HT1080 (cell line): ENCODE results near the gene RSBN1. TPM values are rescaled to one million over a fixed set of nuclear protein-coding genes. Genes with fewer than 3 reads are reported as not detected.
"Not testable (repeated sequence)": the region's sequence is repeated elsewhere in the genome, so short reads cannot be mapped to it uniquely, and the experiment has no call there.

Source experiments
- DNase-seq: peaks from one replicate; pipeline ENCODE4 v3.0.0-alpha.2; 2015; ENCODE audit warnings: low read depth
- polyA plus RNA-seq, 2 experiments: library from polyadenylated mRNA; depleted of rRNA; stranded (reverse); fragments of >200 nt; gene quantifications; 2 replicates each; pipeline ENCODE4 v1.2.3, GENCODE V29; 2015
- total RNA-seq: library from RNA; depleted of rRNA; stranded (reverse); fragments of >200 nt; shearing (Covaris generic); gene quantifications from 2 replicates; pipeline ENCODE4 v1.2.3, GENCODE V29; 2014; rRNA removed

The RSBN1 gene
- 5.7 and 9.9 TPM in 2 replicates for total RNA-seq
- 4.8 and 6.1 TPM in 2 replicates for polyA plus RNA-seq (2015; cell fraction: cytosol; rRNA removed)
- polyA plus RNA-seq (2015; cell fraction: nucleus; rRNA removed), result 11.1 and 11.7 TPM in 2 replicates

DNA sequence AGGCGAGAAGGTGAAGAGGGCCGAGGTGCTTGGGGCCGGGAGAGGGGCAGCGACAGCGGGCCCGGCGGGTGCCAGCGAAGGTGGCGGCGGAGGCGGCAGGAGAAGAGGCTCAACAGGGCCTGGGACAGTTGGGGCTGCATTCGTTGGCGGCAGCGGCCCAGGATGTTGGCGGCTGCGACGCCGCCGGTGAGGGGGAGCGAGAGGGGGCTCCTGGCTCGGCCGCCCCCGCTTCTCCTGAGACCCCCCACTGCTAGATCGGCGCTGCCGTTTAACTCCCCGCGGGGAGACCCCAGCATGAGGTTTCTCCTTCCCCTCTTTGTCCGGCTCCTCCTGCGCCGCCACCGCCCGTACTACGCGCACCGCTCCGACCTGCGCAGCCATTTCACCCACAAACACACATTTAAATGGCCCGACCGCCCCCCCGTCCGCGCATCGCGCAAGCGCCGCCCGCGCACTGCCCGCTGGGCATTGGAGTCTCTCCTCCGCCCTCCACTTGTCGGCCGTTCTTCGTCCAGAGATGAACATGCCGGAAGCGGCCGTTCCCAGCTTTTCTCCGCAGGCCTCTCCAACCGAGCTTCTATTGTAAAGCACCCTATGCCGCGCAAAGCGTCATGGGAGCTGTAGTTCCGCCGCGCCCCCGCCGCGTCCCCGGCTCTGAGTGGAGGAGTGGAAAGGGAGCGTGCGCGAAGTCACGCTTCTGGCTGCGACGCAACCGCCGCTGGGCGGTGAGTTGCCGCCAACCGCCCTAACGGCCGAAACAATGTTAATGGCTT lies at the start of gene RSBN1:
Gene RSBN1 (minus strand): TSS at position 589 of the 773 bp plus-strand sequence. CDS start 64 bp downstream, at position 525.
- DNase-seq, result peak; percentile 99

DNA sequence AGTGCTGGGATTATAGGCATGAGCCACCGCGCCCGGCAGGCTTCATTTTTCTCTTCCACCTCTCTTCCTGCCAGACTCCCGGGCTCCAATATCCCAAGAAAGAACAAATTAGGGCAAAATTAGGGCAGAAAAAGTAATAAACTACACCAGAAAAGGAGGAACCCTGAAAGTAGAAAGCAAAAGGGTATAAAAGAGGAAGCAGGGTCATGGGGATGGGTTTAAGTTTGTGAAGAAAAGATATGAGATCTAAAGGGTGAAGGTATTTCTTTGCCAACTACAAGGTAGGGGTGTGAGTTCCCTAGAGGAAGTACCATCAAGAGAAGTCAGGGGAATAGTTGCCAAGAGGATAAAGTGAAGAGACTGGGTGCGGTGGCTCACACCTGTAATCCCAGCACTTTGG lies 49.4 kb upstream of the RSBN1 start:
- DNase-seq, result no peak

DNA sequence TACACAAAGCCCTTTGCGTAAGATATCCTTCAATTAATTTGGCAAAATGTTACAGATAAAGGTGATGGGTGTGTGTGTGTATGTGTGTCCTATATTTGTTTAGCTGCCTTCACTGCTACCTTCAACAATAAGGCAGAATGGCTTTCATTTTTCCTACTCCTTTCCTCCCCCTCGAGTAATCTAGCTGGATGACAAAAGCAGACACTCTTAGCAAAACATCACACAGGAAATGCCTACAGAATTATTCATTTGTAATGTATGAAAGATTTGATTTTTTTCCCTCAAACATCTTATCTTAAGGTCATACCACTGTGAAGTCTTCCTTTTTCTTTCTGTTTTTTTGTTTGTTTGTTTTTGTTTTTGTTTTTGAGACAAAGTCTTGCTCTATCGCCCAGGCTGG lies 48.6 kb upstream of the RSBN1 start:
- peak; percentile 77 for DNase-seq

DNA sequence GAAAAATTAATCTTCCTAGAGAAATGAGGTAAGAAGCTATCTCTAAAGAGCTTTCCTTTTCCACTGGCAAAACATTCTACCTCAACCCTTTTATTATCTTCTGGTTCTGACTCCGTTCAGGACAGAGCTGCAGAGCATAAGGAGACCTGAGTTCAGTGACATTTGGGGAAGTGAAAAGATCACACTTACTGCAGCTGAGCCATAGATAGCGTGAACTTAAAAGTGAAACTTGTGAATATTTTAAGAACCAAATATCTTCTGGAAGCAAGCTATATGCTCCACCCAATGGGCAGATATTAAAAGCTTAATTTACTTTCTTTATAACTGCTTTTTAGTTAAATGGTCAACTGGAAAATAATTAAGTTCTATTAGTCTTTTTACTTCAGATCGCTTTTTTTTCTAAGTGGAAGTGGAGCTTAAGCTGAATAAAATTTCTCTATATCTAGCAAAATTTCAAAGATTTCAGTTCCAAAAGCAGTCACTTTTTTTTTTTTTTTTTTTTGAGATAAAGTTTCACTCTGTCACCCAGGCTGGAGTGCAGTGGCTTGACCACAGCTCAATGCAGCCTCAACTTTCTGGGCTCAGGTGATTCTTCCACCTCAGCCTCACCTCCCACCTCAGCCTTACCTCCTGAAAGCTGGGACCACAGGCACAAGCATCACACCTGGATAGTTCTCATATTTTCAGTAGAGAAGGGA lies 47.4 kb upstream of the RSBN1 start:
- DNase-seq, result no peak

DNA sequence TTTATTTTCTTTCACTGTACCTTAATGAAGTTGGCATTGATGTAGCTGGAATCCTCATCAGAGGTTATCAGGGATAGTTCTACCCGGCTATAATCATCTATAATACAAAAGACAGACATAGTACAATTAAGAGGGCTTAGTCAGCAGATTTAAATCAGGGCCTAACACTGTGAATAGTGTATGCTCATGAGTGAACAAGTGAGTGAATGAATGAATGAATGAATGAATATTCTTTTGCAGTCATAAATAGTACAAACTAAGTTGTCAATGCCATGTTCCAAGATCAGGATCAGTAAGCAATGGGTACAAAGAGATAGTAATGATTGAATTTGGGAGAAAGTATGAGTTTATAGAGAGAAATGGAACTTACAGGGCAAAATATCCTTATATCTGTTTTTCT lies 46.7 kb upstream of the RSBN1 start:
- no peak for DNase-seq

DNA sequence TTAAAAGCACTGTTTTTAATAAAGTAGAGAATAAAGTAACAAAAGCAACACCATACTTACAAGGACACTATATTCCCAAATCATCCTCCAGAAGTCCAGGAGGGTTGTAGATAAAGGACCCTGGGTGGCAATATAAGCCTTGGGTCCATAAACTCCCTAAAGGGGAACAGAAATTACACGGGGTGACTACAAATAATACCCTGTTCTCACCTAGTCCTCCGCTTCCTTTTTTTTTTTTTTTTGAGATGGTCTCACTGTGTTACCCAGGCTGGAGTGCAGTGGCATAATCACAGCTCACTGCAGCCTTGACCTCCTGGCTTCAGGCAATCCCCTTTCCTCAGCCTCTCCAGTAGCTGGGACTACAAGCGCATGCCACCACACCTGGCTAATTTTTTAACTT lies 46.1 kb upstream of the RSBN1 start:
- DNase-seq, result no peak

DNA sequence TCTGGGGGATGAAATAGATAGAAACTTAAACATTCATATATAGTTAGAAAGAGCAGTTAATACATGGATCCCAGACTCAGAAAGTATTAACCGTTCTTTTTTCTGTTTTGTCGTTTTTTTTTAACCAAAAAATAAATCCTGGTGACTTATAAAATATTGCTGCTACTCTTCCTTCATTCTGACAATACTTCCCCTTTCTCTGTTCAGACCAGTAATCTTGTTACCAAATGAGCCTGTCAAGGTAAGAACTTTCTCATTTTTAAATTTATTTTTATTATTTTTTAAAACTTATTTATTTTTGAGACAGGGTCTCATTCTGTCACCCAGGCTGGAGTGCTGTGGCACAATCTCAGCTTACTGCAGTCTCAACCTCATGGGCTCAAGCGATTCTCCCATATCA lies 45.5 kb upstream of the RSBN1 start:
- no peak for DNase-seq

- no peak for DNase-seq
Measured at GRCh38 chr1:113856401-113856790, 44.1 kb upstream of the RSBN1 start.

- DNase-seq, result no peak
Measured at GRCh38 chr1:113855630-113856400, 43.5 kb upstream of the RSBN1 start.

DNA sequence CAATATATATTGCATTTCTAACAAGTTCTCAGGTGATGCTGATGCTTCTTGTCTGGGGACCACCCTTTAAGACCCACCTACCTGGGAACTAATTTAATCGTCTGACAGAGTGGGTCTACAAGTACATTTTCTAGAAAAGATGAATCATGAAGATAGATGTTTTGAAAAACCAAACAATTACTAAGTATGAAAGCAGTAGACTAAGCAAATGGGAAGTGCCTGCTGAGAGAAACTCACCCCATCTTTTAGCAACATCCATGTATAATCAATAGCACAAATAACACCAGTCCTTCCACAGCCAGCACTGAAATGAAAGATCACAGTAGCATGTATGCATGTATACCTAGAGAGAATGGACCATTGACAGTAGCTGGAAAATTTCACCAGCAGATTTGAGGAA lies 42.0 kb upstream of the RSBN1 start:
- DNase-seq, result no peak

- DNase-seq, result not testable (repeated sequence)
Measured at GRCh38 chr1:113852694-113853093, 40.4 kb upstream of the RSBN1 start.

GRCh38 chr1:113850127-113850796 lies 38.0 kb upstream of the RSBN1 start:
- no peak for DNase-seq

- DNase-seq, result no peak
Measured at GRCh38 chr1:113849072-113849471, 36.8 kb upstream of the RSBN1 start.

DNA sequence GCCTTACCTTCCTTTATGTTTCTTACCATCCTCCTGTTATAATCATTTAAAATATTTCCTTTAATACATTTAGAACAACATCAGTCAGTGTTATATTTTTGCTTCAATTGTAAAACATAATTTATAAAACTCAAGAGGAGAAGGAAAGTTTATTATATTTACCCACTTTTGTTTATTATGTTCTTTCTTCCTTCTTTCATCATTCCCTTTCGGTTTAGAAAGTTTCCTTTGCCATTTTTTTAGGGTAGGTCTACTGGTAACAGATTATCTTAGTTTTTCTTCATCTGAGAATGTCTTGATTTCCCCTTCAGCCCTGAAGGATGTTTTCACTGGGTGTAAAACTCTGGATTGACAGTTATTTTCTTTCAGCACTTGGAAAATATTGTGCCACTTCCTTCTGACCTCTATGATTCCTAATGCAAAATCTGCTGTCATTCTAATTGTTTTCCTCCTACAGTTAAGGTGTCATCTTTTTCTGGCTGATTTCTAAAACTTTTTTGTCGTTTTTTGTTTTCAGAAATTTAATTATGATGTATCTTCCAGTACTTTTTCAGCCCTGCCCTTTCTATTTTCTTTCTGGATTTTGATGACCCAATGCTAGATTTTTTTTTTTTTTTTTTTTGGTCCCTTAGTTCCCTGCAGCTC lies 34.2 kb upstream of the RSBN1 start:
- DNase-seq, result no peak

- no peak for DNase-seq
Measured at GRCh38 chr1:113836534-113836933, 24.3 kb upstream of the RSBN1 start.

- peak; percentile 26 for DNase-seq
Measured at GRCh38 chr1:113835686-113836290, 23.5 kb upstream of the RSBN1 start.

- DNase-seq, result peak; percentile 72
Measured at GRCh38 chr1:113834716-113835115, 22.4 kb upstream of the RSBN1 start.

DNA sequence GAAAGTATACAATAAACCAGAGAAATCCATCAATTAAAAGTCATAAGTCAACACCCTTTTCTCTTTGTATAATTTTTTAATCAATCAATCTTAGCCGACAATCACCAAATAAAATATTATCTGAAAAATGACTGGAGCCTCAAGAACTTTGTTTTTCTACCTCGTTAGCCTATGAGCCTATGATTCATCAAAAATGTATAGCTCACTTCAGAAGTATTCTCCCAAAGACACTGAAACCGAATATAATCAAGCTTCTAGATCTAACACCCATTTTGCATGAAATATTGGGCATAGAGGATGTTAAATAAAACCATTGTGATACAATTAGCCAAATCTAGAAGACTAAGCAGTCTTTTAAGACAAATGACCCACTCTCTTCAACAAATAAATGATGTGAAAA lies 17.8 kb upstream of the RSBN1 start:
- DNase-seq, result peak; percentile 11

GRCh38 chr1:113821916-113822315 lies 9.6 kb upstream of the RSBN1 start:
- no peak for DNase-seq

DNA sequence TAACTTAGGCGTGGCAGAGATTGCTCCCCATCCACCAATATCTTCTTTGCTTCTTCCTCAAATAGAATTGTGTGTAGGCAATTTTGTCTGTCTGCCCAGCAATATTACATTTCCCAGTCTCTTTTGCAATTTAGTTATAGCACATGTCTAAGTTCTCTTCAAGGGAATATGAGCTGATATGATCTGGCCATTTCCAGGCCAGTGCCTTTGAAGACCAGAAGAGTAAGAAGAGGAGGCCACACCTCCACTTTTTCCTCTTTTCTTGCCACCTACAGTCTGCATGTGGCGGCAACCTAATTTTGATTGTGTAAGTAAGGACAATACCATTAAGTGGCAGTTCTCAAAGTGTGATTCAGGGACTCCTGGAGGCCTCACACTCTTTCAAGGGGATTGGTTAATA lies 6.3 kb upstream of the RSBN1 start:
- no peak for DNase-seq
